GM23248 (cell line): ENCODE data around the gene SHMT1. TPM values are rescaled to one million over a fixed set of nuclear protein-coding genes. Genes with fewer than 3 reads are reported as not detected.

Experiments used
- DNase-seq: peaks from one replicate; pipeline ENCODE4 v3.0.0-alpha.2; 2015
- H2AFZ ChIP-seq: fragments of 200-600 bp; sonication (generic); 2 replicates; pipeline ENCODE4 v1.6.1; 2016; ENCODE audit warnings: antibody characterized with exemption
- H3F3A ChIP-seq: fragments of 200-600 bp; sonication (generic); 2 replicates; pipeline ENCODE4 v1.6.1; 2016; ENCODE audit warnings: mild to moderate bottlenecking, antibody characterized with exemption, mixed run types; ENCODE audit not compliant: insufficient read depth
- H3K27ac ChIP-seq: fragments of 200-600 bp; sonication (generic); 2 replicates; pipeline ENCODE4 v1.5.1; 2016; ENCODE audit warnings: mild to moderate bottlenecking
- H3K27me3 ChIP-seq: fragments of 200-600 bp; sonication (generic); replicated peaks from 2 replicates; pipeline ENCODE4 v1.6.1; 2016; ENCODE audit warnings: mild to moderate bottlenecking; ENCODE audit not compliant: insufficient read depth
- H3K36me3 ChIP-seq: fragments of 200-600 bp; sonication (generic); 2 replicates; pipeline ENCODE4 v1.6.1; 2016; ENCODE audit warnings: low read depth, mild to moderate bottlenecking
- H3K4me1 ChIP-seq: fragments of 200-600 bp; sonication (generic); 2 replicates; pipeline ENCODE4 v1.6.1; 2016; ENCODE audit warnings: mild to moderate bottlenecking; ENCODE audit not compliant: insufficient read depth
- H3K4me2 ChIP-seq: fragments of 200-600 bp; sonication (generic); one replicate; pipeline ENCODE4 v1.6.1; 2016; ENCODE audit warnings: mild to moderate bottlenecking; ENCODE audit not compliant: unreplicated experiment
- H3K4me3 ChIP-seq: fragments of 200-600 bp; sonication (generic); 2 replicates; pipeline ENCODE4 v1.5.1; 2016; ENCODE audit warnings: mild to moderate bottlenecking
- H3K79me2 ChIP-seq: fragments of 200-600 bp; sonication (generic); 2 replicates; pipeline ENCODE4 v1.6.1; 2016; ENCODE audit warnings: mild to moderate bottlenecking; ENCODE audit not compliant: insufficient read depth
- H3K9ac ChIP-seq: fragments of 200-600 bp; sonication (generic); 2 replicates; pipeline ENCODE4 v1.6.1; 2016; ENCODE audit warnings: mild to moderate bottlenecking
- H3K9me2 ChIP-seq: fragments of 200-600 bp; sonication (generic); 2 replicates; pipeline ENCODE4 v1.6.1; 2016; ENCODE audit warnings: mixed run types, mild to moderate bottlenecking, moderate library complexity; ENCODE audit not compliant: insufficient read depth
- H3K9me3 ChIP-seq: fragments of 200-600 bp; sonication (generic); one replicate; pipeline ENCODE4 v1.6.1; 2017; ENCODE audit warnings: low read depth
- H4K20me1 ChIP-seq: fragments of 200-600 bp; sonication (generic); 2 replicates; pipeline ENCODE4 v1.6.0; 2016; ENCODE audit not compliant: insufficient read depth
- EZH2 ChIP-seq: fragments of 200-600 bp; sonication (generic); IDR thresholded peaks from 2 replicates; pipeline ENCODE4 v1.6.1; 2018; ENCODE audit warnings: antibody characterized with exemption, mild to moderate bottlenecking; ENCODE audit not compliant: insufficient read depth, poor library complexity, severe bottlenecking
- EZH2phosphoT487 ChIP-seq: fragments of 200-600 bp; sonication (generic); IDR thresholded peaks from 2 replicates; pipeline ENCODE4 v1.6.1; 2018; ENCODE audit warnings: antibody characterized with exemption, moderate library complexity, mild to moderate bottlenecking, low read depth; ENCODE audit not compliant: insufficient read depth
- WGBS, 2 experiments: methylation state at CpG; one replicate each; pipeline ENCODE4 v1.1.6; 2015 to 2017; ENCODE audit warnings: low lambda C conversion rate in 2 of 2, low coverage in 1 of 2; ENCODE audit errors: missing lambda C conversion rate in 2 of 2; 5-methylcytosine and 5-hydroxymethylcytosine counted together
- in situ Hi-C: fragments of 300-500 bp; cut with MboI; formaldehyde crosslinking; loops from 2 replicates; pipeline ENCODE4 v1.15.0; 2020
- polyA plus RNA-seq: library from polyadenylated mRNA; unstranded; fragments of >200 nt; fragmentation: Nextera tagmentation; extraction: Ambion mirVana; gene quantifications from 2 replicates; pipeline ENCODE4 v1.2.1, GENCODE V29; 2016
- total RNA-seq: library from RNA; depleted of rRNA; stranded (reverse); fragments of >200 nt; shearing (Covaris generic); gene quantifications from 2 replicates; pipeline ENCODE4 v1.2.3, GENCODE V29; 2014

Gene SHMT1
- total and polyA plus RNA-seq, 2 experiments from 2014 or later = 3.5 to 5.9 TPM

- peak overlapping the region; percentile 30; the same call in 1 of the 2 replicates for H3K9ac ChIP-seq
- peak; percentile 90 for DNase-seq
- TF ChIP-seq EZH2 (no peak), EZH2phosphoT487 (no peak)
- peaks cover 38% of the 10 kb centered on the region for H3K4me1 ChIP-seq
- H4K20me1 ChIP-seq = no peaks in the 10 kb centered on the region
- H3K9me3 ChIP-seq = no peaks in the 10 kb centered on the region
- H3K4me2 ChIP-seq = peak overlapping the region; percentile 62
- H3K27ac ChIP-seq = no peak overlapping the region
- peaks cover 8% of the 10 kb centered on the region; the same call in 1 of the 2 replicates for H3K36me3 ChIP-seq
- 42 to 47% methylated on average over 13 of the region's 13 CpGs for WGBS, 2 experiments
- no peaks in the 10 kb centered on the region for H3K9me2 ChIP-seq
- H3K79me2 ChIP-seq = peaks cover 88% of the 10 kb centered on the region
- in situ Hi-C loops = no loop called here
- no peaks in the 10 kb centered on the region for H3K27me3 ChIP-seq
- no peak overlapping the region for H2AFZ ChIP-seq
- H3K4me3 ChIP-seq = peak overlapping the region; percentile 26; the same call in 1 of the 2 replicates
- H3F3A ChIP-seq = no peaks in the 10 kb centered on the region
Measured at GRCh38 chr17:18319604-18320256, 43.6 kb downstream of the SHMT1 start.

DNA sequence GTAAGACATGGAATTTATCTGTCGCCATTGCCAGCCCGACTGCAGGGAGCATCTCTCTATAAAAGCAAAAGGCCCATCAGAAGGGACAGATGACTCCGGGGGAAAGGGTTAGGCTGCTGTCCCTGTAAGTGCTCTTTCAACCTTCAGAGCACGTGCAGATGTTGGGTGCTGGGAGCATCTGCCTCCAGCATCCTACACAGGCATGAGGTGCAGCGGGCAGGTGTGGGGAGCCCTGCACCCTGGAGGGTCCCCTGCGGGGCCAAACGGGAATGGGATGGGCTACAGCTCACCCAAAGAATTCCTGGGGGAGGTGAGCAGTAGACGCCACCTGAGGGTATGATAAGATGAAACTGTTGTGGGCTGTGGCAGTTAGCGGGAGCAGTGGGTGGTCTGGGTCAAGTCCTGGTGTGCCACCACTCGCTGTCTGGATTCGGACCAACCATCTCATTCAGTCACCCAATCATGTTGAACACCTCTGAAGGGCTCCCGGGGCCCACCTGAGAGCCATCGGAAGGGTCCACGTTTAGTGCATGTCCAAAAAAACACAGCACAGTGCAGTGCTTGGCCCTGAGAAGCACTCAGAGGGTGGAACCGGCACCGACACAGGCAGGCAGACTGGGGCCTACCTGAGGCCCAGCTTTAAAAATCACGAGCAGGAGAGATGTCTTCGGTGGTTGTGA, 44.4 kb downstream of the SHMT1 start:
- Histone ChIP-seq H4K20me1 (no peaks in the 10 kb centered on the region), H3K79me2 (peaks cover 86% of the 10 kb centered on the region), H3K4me3 (peak overlapping the region; percentile 54), H3K9me3 (no peaks in the 10 kb centered on the region), H3K4me2 (peak overlapping the region; percentile 62), H3F3A (no peaks in the 10 kb centered on the region), H3K9me2 (no peaks in the 10 kb centered on the region), H3K36me3 (peaks cover 5% of the 10 kb centered on the region; the same call in 1 of the 2 replicates), H3K27me3 (no peaks in the 10 kb centered on the region), H3K9ac (peak overlapping the region; percentile 45), H3K4me1 (peaks cover 38% of the 10 kb centered on the region), H3K27ac (no peak overlapping the region), H2AFZ (no peak overlapping the region)
- in situ Hi-C loops = no loop called here
- TF ChIP-seq EZH2 (no peak), EZH2phosphoT487 (no peak)
- WGBS, 2 experiments = 71 to 78% methylated on average over 18 of the region's 18 CpGs
- DNase-seq = peak; percentile 37

DNA sequence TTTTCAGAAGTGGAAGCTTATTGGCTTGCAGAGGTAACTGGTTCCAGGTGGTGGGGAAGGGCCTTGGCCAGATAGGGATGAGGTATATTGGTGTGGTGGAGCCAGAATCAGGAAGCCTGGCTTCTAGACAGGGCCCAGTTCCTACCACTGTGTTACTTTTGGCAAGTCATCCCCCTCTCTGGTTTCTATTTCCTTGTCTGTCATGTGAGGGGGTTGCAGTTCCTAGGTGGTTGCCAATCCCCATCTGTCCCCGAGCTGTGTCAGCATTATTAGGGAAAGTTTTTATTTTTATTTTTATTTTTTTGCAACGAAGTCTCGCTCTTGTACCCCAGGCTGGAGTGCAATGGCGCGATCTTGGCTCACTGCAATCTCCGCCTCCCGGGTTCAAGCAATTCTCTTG, 45.2 kb downstream of the SHMT1 start:
- H4K20me1 ChIP-seq = no peaks in the 10 kb centered on the region
- peak overlapping the region; percentile 45 for H3K9ac ChIP-seq
- no peaks in the 10 kb centered on the region for H3K27me3 ChIP-seq
- no peak overlapping the region for H3K27ac ChIP-seq
- H3K9me2 ChIP-seq = no peaks in the 10 kb centered on the region
- peaks cover 5% of the 10 kb centered on the region; the same call in 1 of the 2 replicates for H3K36me3 ChIP-seq
- WGBS, 2 experiments = 44 to 54% methylated on average over 7 of the region's 7 CpGs
- in situ Hi-C loops = no loop called here
- H2AFZ ChIP-seq = no peak overlapping the region
- DNase-seq = peak; percentile 9
- H3K4me3 ChIP-seq = peak overlapping the region; percentile 54
- H3K4me2 ChIP-seq = peak overlapping the region; percentile 62
- no peaks in the 10 kb centered on the region for H3K9me3 ChIP-seq
- peaks cover 44% of the 10 kb centered on the region for H3K4me1 ChIP-seq
- H3F3A ChIP-seq = no peaks in the 10 kb centered on the region
- H3K79me2 ChIP-seq = peaks cover 90% of the 10 kb centered on the region
- no peak for TF ChIP-seq EZH2
- no peak for TF ChIP-seq EZH2phosphoT487

- peaks cover 8% of the 10 kb centered on the region; the same call in 1 of the 2 replicates for H3K36me3 ChIP-seq
- peak overlapping the region; percentile 91 for H3K4me2 ChIP-seq
- WGBS, 2 experiments = 73 to 74% methylated on average over 11 of the region's 11 CpGs
- H2AFZ ChIP-seq = peak overlapping the region; percentile 79; the same call in 1 of the 2 replicates
- peak overlapping the region; percentile 94 for H3K4me3 ChIP-seq
- H3K9ac ChIP-seq = peak overlapping the region; percentile 97
- DNase-seq = no peak
- H3K9me2 ChIP-seq = no peaks in the 10 kb centered on the region
- H3K27ac ChIP-seq = peak overlapping the region; percentile 93
- no peaks in the 10 kb centered on the region for H4K20me1 ChIP-seq
- no peaks in the 10 kb centered on the region for H3F3A ChIP-seq
- no peaks in the 10 kb centered on the region for H3K9me3 ChIP-seq
- H3K4me1 ChIP-seq = peaks cover 47% of the 10 kb centered on the region
- no peak for TF ChIP-seq EZH2
- TF ChIP-seq EZH2phosphoT487 = no peak
- H3K27me3 ChIP-seq = no peaks in the 10 kb centered on the region
- H3K79me2 ChIP-seq = peaks cover 92% of the 10 kb centered on the region
- in situ Hi-C loops = no loop called here
Measured at GRCh38 chr17:18315961-18316360, 47.4 kb downstream of the SHMT1 start.
